ENCODE results near the gene METTL23.
A peak's percentile ranks its signal among the peaks of the same experiment; 100 is the strongest.

The METTL23 gene

GRCh38 chr17:76726776-76727718 lies at the start of gene METTL23:
Gene METTL23, plus strand, starts transcription at chr17:76726839. Its CDS starts 2,872 bp downstream, at chr17:76729711.
- no peak for DNase-seq (ENCODE audit: low read depth)

GRCh38 chr17:76677406-76677805 lies 49.2 kb upstream of the METTL23 start:
- no peak for DNase-seq (ENCODE audit: low read depth)

GRCh38 chr17:76678330-76678729 lies 48.3 kb upstream of the METTL23 start:
- peak; percentile 21 for DNase-seq (ENCODE audit: low read depth)

- DNase-seq (ENCODE audit: low read depth): no peak
Measured at GRCh38 chr17:76679239-76679638, 47.4 kb upstream of the METTL23 start.

GRCh38 chr17:76681222-76682137 lies 45.2 kb upstream of the METTL23 start:
- DNase-seq (ENCODE audit: low read depth): peak; percentile 36

GRCh38 chr17:76682296-76682695 lies 44.3 kb upstream of the METTL23 start:
- no peak for DNase-seq (ENCODE audit: low read depth)

- no peak for DNase-seq (ENCODE audit: low read depth)
Measured at GRCh38 chr17:76683011-76683755, 43.5 kb upstream of the METTL23 start.

GRCh38 chr17:76683921-76684745 lies 42.5 kb upstream of the METTL23 start:
- DNase-seq (ENCODE audit: low read depth): no peak

GRCh38 chr17:76684756-76685155 lies 41.9 kb upstream of the METTL23 start:
- DNase-seq (ENCODE audit: low read depth): no peak

- DNase-seq (ENCODE audit: low read depth): no peak
Measured at GRCh38 chr17:76685366-76685765, 41.3 kb upstream of the METTL23 start.

GRCh38 chr17:76685846-76686245 lies 40.8 kb upstream of the METTL23 start:
- no peak for DNase-seq (ENCODE audit: low read depth)

- DNase-seq (ENCODE audit: low read depth): no peak
Measured at GRCh38 chr17:76686538-76687297, 39.9 kb upstream of the METTL23 start.

GRCh38 chr17:76687298-76688164 lies 39.1 kb upstream of the METTL23 start:
- no peak for DNase-seq (ENCODE audit: low read depth)

GRCh38 chr17:76688165-76688622 lies 38.4 kb upstream of the METTL23 start:
- DNase-seq (ENCODE audit: low read depth): no peak

GRCh38 chr17:76689859-76690258 lies 36.8 kb upstream of the METTL23 start:
- no peak for DNase-seq (ENCODE audit: low read depth)

- no peak for DNase-seq (ENCODE audit: low read depth)
Measured at GRCh38 chr17:76690596-76691280, 35.9 kb upstream of the METTL23 start.

GRCh38 chr17:76691379-76692191 lies 35.1 kb upstream of the METTL23 start:
- DNase-seq (ENCODE audit: low read depth): no peak
